HG03060 (cell line): ENCODE measurements around the gene IGF2BP3.
A peak's percentile ranks its signal among the peaks of the same experiment; 100 is the strongest.

Source experiments
- ATAC-seq: cut with Tn5 transposase; IDR thresholded peaks from one replicate; pipeline ENCODE4 v1.9.1; 2021; ENCODE audit warnings: low read depth, moderate number of reproducible peaks; ENCODE audit not compliant: unreplicated experiment

IGF2BP3 gene

DNA sequence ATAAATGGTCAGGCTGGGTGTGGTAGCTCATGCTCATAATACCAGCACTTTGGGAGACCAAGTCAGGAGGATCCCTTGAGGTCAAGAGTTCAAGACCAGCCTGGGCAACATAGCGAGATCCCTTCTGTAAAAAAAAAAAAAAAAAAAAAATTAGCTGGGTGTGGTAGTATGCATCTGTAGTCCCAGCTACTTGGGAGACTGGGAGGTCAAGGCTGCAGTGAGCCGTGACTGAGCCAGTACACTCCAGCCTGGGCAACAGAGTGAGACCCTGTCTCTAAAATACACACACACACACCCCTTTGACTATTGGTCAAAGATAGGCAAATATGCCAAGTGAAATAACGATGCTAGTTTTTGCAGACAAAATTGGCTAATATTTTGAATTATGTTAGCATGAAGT is 80.6 kb downstream of the IGF2BP3 start:
- no peak for ATAC-seq

DNA sequence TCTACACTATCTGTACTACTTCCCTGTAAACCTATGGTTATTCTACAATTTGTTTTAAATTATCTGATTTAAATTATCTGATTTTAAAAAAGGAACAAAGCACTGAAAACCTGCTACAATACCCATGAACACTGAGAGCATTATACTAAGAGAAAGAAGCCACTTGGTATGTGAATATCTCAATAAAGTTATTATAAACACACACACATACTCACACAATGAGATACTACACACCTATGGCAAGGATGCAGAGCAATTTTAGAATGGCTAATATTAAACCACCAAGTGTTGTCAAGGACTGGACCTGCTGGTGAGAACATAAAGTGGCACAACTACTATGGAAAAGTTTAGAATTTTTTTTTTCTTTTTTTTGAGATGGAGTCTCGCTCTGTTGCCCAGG is 82.7 kb downstream of the IGF2BP3 start:
- no peak for ATAC-seq

DNA sequence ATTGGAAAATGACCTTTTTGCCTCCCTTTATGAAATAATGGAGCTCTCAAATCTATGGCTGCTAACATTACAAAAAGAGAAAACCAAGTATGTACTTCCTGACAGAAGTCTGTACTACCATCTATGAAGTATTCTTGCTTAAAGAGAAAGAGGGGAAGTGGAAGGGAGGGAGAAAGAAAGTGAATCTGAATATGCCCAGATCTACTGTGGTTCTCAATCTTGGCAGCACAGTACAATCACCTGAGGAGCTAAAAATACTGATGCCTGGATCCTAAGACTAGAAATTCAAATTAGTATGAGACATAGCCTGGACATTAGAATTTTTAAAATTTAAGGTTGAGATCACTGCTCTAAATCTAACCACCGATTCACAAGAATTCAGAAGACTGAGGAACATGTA is 85.2 kb downstream of the IGF2BP3 start:
- ATAC-seq, result no peak

DNA sequence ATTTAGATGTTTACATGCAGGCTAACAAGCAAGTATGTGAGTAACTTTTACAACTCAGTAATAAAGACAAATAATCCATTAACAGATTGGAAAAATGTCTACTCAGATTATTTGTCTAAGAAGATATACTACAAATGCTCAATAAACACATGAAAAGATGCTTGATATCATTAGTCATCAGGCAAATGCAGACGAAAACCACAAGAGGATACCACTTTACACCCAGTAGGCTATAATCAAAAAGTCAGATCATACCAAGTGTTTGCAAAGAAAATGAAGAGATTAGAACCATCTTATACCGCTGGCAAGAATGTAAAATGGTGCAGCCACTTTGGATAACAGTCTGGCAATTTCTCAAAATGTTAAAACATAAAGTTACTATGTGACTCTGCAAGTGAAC is 87.1 kb downstream of the IGF2BP3 start:
- ATAC-seq, result no peak

DNA sequence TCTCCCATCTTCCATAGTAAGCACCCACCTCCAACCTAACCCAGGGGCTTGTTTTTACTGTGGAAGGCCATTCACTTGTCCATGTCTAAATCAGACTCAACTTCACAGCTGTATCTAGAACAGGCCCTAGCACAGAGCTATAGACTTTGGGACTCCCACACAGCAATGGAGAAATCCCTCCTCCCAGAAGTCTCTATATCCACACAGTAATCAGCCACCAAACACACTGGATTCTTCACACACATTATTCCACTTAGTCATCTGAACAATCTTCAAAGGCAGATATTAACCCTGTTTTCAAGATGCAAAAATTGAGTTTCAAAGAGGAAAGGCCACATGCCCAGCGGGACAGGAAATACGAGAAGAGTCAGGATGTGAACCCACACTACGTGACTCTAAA is 89.3 kb downstream of the IGF2BP3 start:
- ATAC-seq, result no peak

DNA sequence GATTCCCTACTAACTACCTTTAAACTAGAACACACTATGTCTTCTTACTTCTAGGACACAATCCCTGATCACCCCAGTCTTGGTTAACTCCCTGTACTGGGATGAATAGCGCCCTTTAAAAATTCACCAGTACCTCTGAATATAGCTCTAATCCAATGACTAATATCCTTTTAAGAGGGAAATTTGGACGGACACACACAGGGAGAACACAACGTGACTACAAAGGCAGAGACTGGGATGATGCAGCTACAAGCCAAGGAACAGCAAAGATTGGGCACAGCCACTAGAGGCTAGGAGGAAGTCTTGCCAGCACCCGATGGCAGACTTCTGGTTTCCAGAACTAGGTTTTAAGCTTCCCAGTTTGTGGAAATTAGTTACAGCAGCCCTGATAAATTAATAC is 89.7 kb downstream of the IGF2BP3 start:
- no peak for ATAC-seq

DNA sequence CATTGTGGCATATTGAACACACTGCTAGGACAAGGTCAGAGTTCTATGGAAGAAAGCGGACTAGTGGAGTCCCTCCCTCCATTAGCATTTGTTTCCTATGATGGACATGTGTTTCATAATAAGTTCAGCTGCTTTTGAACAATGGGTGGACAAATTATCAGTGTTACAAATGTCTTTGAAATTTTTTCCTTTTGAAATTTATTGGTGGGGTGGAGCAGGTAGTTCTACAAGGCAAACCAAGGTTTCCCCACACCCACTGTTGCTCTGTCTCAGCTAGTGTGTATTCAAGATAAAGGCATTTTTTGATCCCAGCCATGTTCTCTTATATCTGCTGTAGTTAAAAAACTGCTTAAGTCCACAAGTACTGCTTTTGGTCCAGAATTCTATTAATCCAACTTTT is 91.3 kb downstream of the IGF2BP3 start:
- ATAC-seq, result no peak

DNA sequence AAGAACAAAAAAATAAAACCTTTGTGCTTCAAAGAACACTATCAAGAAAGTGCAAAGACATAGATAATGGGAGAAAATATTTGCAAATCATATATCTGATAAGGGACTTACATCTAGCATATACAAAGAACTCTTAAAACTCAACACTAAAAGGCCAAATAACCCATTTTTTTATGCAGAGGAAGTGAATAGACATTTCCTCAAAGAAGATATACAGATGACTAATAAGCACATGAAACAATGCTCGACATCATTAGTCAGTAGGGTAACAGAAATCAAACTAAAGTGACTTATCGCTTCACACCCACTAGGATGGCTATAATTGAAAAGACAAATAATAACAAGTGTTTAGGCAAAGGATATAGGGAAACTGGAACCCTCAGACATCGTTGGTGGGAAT is 93.2 kb downstream of the IGF2BP3 start:
- ATAC-seq, result no peak

DNA sequence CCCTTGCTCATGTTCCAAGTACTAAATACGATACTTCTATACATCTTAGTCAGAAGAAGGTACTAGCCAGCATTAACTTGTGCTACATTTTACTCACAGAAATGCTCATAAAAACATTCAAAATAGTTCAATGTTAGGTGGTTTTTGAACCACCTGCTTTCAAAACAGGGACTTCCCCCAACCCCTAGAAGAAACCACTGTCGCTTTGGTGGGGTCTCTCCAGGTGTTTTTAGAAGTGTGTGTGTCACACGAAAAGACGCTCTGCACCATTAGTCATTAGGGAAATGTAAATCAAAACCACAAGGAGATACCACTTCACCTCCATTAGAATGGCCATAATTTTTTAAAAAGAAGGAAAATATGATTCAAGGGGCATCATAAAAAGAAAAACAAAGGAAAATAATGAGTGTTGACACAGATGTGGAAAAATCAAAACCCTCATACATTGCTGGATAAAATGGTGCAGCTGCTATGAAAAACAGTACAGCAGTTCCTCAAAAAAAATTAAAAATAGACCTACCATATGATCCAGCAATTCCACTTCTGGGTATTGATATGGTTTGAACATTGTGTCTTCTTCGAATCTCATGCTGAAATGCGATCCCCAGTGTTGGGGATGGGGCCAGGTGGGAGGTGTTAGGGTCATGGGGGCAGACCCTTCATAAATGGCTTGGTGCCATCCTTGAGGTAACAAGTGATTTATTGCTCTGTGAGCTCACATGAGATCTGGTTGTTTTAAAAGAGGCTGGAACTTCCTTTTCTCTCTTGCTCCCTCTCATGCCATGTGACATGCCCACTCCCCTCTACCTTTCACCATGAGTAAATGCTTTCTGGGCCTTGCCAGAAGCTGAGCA is 96.9 kb downstream of the IGF2BP3 start:
- peak; percentile 44 for ATAC-seq

DNA sequence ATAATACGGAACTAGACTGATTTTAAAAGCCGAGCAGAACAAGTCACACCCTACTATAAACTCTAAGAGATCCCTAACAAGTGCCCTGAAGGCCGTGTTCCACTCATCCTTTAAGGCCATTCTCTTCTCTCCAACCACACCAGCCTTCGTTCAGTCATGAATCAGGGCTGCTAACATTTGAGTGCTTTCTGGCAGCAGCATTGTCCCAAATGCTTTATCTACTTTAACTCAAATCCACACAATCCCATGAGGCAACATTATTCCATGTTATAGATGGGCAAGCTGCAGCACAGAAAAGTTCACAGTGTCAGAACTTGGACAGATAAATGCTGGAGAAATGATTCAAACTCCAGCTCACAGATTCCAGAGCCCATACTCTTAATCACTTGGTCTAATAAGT is 97.7 kb downstream of the IGF2BP3 start:
- ATAC-seq, result no peak

DNA sequence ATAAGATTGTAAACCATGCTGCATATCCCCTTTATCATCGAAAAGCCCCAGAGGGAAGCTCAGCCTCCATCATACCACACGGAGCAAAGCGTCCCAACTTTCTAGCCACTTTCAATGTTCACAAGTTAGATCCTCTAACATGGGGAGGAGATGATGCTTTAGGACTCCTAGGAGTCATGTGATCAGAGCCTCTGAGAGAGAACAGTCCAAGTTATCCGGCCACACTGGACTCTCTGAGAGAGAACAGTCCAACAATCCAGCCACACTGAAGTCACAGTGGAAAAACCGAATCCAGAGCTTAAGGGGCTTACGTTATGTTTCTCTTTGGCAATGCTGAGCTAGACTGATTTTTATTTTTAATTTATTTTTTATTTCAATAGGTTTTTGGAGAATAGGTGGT is 98.6 kb downstream of the IGF2BP3 start:
- ATAC-seq, result no peak

DNA sequence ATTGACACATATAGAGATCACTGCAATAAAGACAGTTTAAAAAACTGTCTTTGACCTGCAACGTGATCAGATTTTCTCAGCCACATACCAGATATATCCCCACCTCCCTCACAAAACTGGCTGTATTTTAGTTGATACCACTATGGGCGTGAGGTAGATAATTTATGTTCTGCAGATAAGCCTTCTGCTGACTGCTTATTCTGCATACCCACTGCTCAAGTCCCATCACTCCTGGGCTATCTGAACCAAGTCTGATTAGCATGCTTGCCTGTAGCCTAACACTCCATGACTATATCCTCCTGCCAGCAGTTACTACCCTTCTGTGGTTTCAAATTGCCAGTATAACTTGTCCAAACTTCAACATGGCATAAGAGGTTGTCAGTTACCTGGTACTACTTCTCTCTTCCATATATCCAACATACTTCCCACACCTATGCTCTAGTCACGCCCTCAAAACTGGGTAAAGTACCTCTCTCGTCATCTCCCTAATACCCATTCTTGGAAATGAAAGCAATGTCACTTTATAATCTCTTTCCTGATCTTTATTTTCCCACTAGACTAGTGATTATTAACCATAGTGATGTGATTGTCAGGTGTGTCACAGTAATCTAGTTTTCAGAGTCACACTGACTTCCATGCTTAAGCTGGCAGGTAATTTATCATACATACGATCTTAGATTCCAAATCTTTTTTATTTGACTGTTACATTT is 100.4 kb downstream of the IGF2BP3 start:
- no peak for ATAC-seq

DNA sequence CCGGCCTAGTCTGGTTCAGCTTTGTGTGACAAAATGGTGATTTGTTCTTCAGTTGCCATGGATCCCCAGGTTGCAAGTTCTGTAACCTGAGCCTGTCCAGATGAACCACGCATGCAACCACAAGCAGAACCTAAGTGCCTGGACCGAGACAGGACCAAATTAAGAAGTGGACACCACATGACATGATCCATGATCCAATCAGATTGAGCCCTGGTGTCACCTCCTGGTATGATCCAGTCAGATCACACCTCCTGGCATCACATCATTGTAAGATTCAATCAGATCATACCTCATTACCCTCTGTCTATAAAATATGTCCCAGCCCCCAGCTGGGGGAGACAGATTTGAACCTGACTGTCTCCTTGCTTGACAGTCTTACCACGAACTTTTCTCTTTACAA is 101.2 kb downstream of the IGF2BP3 start:
- ATAC-seq, result no peak

DNA sequence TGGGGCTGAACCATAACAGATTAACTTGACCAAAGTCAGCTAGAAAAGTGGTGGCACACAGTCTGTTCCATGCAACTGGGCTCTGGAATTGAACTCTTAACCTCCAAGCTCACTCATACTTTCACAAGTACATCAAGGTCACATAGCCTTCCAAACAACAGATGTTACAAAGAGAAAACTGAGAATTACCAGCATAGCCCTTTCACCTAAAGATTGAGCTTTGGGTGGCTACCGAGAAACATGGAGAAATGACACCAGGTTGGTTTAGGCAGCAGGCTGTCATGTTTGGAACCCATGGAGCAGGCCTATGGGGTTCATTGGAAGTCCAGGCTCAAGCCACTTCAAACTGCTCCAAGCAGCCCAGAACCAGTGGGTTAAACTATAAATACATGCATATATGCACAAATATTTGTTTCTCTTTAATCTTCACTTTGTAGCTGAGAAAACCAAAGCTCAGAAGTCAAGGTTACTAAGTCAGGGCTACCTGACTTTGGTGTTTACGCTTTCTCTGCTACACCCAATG is 112.1 kb downstream of the IGF2BP3 start:
- no peak for ATAC-seq

DNA sequence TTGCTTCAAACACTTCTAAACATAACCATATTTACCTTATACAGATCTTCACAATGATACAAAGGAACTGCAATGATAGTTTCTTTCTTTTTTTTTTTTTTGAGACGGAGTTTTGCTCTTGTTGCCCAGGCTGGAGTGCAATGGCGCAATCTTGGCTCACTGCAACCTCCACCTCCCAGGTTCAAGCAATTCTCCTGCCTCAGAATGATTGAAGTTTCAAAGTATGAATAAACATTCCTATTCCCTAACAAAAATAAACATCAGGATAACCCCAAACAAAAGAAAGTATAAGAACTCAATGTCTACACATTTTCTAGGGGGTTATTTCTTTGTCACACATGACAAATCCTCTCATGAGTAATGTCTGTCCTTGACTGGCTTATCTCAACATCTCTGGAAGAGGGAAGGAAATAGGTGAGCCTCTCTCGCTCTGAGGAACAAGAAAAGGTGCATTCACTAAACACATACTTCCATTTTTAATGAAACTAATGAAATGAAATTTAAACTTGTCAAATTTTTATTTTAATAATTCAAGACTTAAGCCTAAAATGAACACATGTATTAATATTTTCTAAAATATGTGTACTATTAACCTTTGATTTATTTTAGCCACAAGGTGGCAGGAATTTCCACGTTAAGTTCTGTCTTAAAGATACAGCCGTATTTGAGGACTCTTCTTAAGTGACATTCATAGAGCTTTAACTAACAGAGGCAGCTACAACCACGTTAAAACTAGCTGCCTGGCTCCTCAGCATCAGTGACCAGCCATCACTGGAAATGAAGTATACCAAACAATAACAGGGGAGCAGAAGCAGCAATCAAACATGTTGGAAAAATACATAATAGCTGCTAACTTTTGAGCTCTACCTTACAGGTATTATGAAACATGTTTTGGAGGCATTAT is 112.8 kb downstream of the IGF2BP3 start:
- ATAC-seq, result no peak

DNA sequence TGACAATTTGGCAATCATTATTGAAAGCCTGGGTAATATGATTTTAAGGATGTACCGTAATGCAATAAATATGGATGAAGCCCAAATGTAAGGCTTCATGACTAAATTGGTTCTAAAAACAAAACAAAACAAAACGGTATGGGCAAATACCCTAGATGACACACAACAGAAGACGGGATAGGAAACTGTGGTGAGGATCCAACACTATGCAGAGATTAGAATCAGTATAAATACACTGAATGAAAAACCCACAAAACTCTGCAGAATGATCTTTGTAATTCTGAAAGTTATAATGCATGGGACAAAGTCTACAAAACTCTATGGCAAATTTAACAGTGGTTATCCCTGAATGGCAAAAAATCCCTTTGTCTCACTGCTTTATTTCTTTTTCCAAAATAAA is 113.6 kb downstream of the IGF2BP3 start:
- ATAC-seq, result no peak

DNA sequence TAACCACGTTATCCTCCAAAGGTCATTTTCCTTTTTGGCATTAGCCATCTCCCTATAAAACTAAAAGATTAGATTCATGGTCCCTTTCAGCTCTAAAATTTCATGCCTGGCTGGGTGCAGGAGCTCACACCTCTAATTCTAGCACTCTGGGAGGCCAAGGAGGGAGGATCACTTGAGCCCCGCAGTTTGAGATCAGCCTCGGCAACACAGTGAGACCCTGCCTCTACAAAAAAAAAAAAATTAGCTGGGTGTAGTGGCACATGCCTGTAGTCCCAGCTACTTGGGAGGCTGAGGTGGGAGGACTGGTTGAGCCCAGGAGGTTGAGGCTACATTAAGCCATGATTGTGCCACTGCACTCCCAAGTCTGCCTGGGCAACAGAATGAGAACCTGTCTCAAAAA is 114.1 kb downstream of the IGF2BP3 start:
- no peak for ATAC-seq

DNA sequence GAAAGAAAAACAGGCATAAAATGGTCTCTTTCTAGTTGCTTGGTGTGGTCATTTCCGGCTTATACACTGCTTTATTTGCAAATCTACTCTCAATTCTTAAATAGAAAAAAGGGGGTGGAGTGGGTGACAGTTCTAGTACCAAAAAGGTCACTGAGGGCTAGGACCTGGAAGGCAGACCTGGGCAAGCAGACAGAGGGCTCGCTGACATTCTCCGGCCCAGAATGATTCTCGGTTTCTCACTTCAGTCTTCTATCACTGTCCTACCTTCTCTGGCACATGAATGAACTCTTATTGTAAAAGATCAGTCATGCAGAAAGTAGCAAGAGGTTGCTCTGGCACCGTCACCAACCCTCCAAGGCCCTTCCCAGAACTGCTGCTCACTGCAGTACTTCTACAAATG is 117.1 kb downstream of the IGF2BP3 start:
- ATAC-seq, result peak; percentile 61

DNA sequence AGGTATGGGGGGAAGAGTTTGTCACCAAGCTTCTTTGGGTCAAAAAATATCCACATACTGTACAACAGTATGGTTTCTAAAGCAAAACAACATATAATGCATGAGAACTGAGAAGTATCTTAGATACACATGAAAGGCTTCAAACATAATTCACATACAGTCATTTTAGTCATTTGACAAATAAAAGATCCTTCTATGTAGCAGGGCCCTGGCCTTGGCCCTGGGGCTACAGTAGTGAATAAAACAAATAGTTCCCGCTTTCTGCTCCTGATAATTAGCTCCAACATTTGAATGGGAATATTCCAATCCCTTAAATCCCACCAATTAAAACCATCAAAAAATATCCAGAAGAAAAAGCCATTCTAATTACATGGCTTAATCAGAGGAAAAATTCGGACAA is 119.8 kb downstream of the IGF2BP3 start:
- ATAC-seq, result no peak

DNA sequence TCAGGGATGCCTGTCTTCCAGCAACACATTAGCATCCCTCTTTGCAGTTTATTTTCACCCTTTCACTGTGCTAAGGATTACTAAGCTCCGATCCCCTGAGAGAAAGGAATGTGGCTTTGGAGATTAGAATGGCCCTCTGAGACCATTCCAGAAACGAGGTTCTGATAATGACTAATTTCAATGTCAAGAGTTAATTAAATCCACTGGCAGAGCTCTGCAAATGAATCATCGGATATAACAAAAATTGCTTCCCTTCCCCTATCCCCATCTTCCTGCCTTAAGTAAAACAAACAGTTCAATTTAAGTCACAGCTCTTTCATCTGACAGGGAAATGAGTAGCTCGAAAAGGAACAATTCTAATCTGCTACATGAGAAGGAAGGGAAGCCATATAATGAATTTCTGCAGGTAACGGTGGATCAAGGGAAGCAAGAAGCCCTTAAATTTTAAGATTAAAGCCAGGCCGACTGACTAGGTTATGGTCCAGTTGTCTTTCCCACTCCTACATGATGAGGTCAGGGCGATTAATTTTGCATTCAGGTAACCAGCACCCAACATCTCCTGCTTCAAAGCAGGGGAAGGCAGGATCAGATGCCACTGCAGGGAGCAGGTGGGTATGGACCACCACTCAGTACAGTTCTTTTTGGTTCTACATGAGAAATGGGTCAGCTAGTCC is 120.7 kb downstream of the IGF2BP3 start:
- ATAC-seq, result no peak
